Immature natural killer cell (primary cell): ENCODE results near the gene USP37. TPM values are rescaled to one million over a fixed set of nuclear protein-coding genes. Genes with fewer than 3 reads are reported as not detected.
A peak's percentile ranks its signal among the peaks of the same experiment; 100 is the strongest.

Source experiments
- DNase-seq, 3 donors: peaks; one replicate each; pipeline ENCODE4 v3.0.0; 2022; ENCODE audit warnings: mixed read lengths in 1 of 3
- H3K27ac Mint-ChIP-seq, 6 donors: one replicate each; pipeline ENCODE4 v1.8.0; 2020; ENCODE audit warnings: mixed read lengths in 6 of 6, mild to moderate bottlenecking in 5 of 6, inconsistent platforms in 4 of 6, moderate library complexity in 3 of 6
- H3K27me3 Mint-ChIP-seq, 3 donors: one replicate each; pipeline ENCODE4 v1.8.0; 2020 to 2021; ENCODE audit warnings: low read depth in 3 of 3, mild to moderate bottlenecking in 3 of 3, mixed read lengths in 3 of 3, moderate library complexity in 3 of 3, inconsistent platforms in 1 of 3
- H3K36me3 Mint-ChIP-seq, 3 donors: one replicate each; pipeline ENCODE4 v1.8.0; 2020; ENCODE audit warnings: mixed read lengths in 3 of 3, inconsistent platforms in 2 of 3, mild to moderate bottlenecking in 2 of 3
- H3K4me1 Mint-ChIP-seq, 2 donors: one replicate each; pipeline ENCODE4 v1.8.0; 2020; ENCODE audit warnings: inconsistent platforms in 2 of 2, mild to moderate bottlenecking in 2 of 2, mixed read lengths in 2 of 2, moderate library complexity in 1 of 2
- H3K4me3 Mint-ChIP-seq, 5 donors: one replicate each; pipeline ENCODE4 v1.8.0; 2020; ENCODE audit warnings: mild to moderate bottlenecking in 5 of 5, mixed read lengths in 5 of 5, inconsistent platforms in 3 of 5, moderate library complexity in 3 of 5
- H3K9me3 Mint-ChIP-seq, 6 donors: one replicate each; pipeline ENCODE4 v1.8.0; 2020; ENCODE audit warnings: mild to moderate bottlenecking in 6 of 6, mixed read lengths in 6 of 6, inconsistent platforms in 4 of 6, moderate library complexity in 3 of 6
- polyA plus RNA-seq, 3 donors: library from polyadenylated mRNA; unstranded; fragments of 300-500 nt; fragmentation: Illumina TruSeq; gene quantifications; one replicate each; pipeline ENCODE4 v1.2.3, GENCODE V29; 2021

The USP37 gene
- polyA plus RNA-seq, 3 donors from 2014 or later: 4.3 to 7.7 (median 6.1) TPM

GRCh38 chr2:218405746-218406208 is 162.4 kb downstream of the USP37 start:
- no peak for DNase-seq
- H3K27me3 Mint-ChIP-seq: peaks cover 7 to 26% (median 25%) of the 10 kb centered on the region in 3 donors
- no peaks in the 10 kb centered on the region for H3K9me3 Mint-ChIP-seq
- peaks cover 0 to 10% (median 4%) of the 10 kb centered on the region in 3 donors for H3K36me3 Mint-ChIP-seq
- H3K27ac Mint-ChIP-seq: peak overlapping the region; percentile 92 to 95 (median 94)
- H3K4me3 Mint-ChIP-seq: peak overlapping the region; percentile 79 to 85 (median 81)
- peaks cover 59% of the 10 kb centered on the region in 2 donors for H3K4me1 Mint-ChIP-seq

- no peaks in the 10 kb centered on the region for H3K9me3 Mint-ChIP-seq
Observed at GRCh38 chr2:218405086-218405745, 162.9 kb downstream of the USP37 start.

GRCh38 chr2:218404351-218405085 is 163.6 kb downstream of the USP37 start:
- Mint-ChIP-seq H3K4me3 (peak overlapping the region in 2 of 5 donors; percentile 52 to 79), H3K9me3 (no peaks in the 10 kb centered on the region), H3K36me3 (peaks cover 0 to 10% (median 4%) of the 10 kb centered on the region in 3 donors), H3K4me1 (peaks cover 59% of the 10 kb centered on the region in 2 donors), H3K27me3 (peaks cover 9 to 29% (median 26%) of the 10 kb centered on the region in 3 donors), H3K27ac (peak overlapping the region; percentile 92 to 95 (median 94))
- no peak for DNase-seq

More at GRCh38 chr2:218405086-218405745, 162.9 kb downstream of the USP37 start:
- Mint-ChIP-seq H3K4me3 (peak overlapping the region; percentile 79 to 85 (median 81)), H3K27me3 (peaks cover 7 to 26% (median 26%) of the 10 kb centered on the region in 3 donors), H3K27ac (peak overlapping the region; percentile 92 to 95 (median 94)), H3K36me3 (peaks cover 0 to 10% (median 4%) of the 10 kb centered on the region in 3 donors), H3K4me1 (peaks cover 59% of the 10 kb centered on the region in 2 donors)
- DNase-seq: no peak

- peaks cover 59% of the 10 kb centered on the region in 2 donors for H3K4me1 Mint-ChIP-seq
- H3K9me3 Mint-ChIP-seq: no peaks in the 10 kb centered on the region
- peak overlapping the region in 4 of 5 donors; percentile 33 to 52 (median 42) for H3K4me3 Mint-ChIP-seq
- no peak for DNase-seq
- H3K27me3 Mint-ChIP-seq: peaks cover 15 to 34% (median 26%) of the 10 kb centered on the region in 3 donors
- peak overlapping the region; percentile 51 to 94 (median 80) for H3K27ac Mint-ChIP-seq
- H3K36me3 Mint-ChIP-seq: peaks cover 0 to 10% (median 4%) of the 10 kb centered on the region in 3 donors
Observed at GRCh38 chr2:218403810-218404209, 164.3 kb downstream of the USP37 start.

- no peaks in the 10 kb centered on the region for H3K9me3 Mint-ChIP-seq
- H3K36me3 Mint-ChIP-seq: peaks cover 0 to 10% (median 4%) of the 10 kb centered on the region in 3 donors
- peak overlapping the region in 4 of 6 donors; percentile 32 to 94 (median 74) for H3K27ac Mint-ChIP-seq
- DNase-seq: no peak
- peaks cover 54 to 57% of the 10 kb centered on the region in 2 donors for H3K4me1 Mint-ChIP-seq
- H3K4me3 Mint-ChIP-seq: peak overlapping the region in 4 of 5 donors; percentile 10 to 44 (median 36)
- peaks cover 21 to 36% (median 27%) of the 10 kb centered on the region in 3 donors for H3K27me3 Mint-ChIP-seq
Observed at GRCh38 chr2:218402911-218403411, 165.2 kb downstream of the USP37 start.

- no peaks in the 10 kb centered on the region for H3K9me3 Mint-ChIP-seq
- DNase-seq: no peak
- H3K36me3 Mint-ChIP-seq: peaks cover 0 to 10% (median 4%) of the 10 kb centered on the region in 3 donors
- H3K27me3 Mint-ChIP-seq: peaks cover 25 to 37% (median 28%) of the 10 kb centered on the region in 3 donors
- peak overlapping the region in 3 of 6 donors; percentile 31 to 64 (median 43) for H3K27ac Mint-ChIP-seq
- peak overlapping the region in 4 of 5 donors; percentile 23 to 50 (median 36) for H3K4me3 Mint-ChIP-seq
- peaks cover 54 to 58% of the 10 kb centered on the region in 2 donors for H3K4me1 Mint-ChIP-seq
Observed at GRCh38 chr2:218402491-218402901, 165.7 kb downstream of the USP37 start.

GRCh38 chr2:218401890-218402289 is 166.3 kb downstream of the USP37 start:
- Mint-ChIP-seq H3K9me3 (no peaks in the 10 kb centered on the region), H3K4me1 (peaks cover 54 to 58% of the 10 kb centered on the region in 2 donors), H3K36me3 (peaks cover 0 to 10% (median 4%) of the 10 kb centered on the region in 3 donors)

GRCh38 chr2:218400930-218401881 is 166.9 kb downstream of the USP37 start:
- Mint-ChIP-seq H3K27ac (peak overlapping the region; percentile 34 to 94 (median 62)), H3K4me3 (peak overlapping the region; percentile 75 to 95 (median 94)), H3K9me3 (no peaks in the 10 kb centered on the region), H3K4me1 (peaks cover 56 to 59% of the 10 kb centered on the region in 2 donors), H3K27me3 (peaks cover 27 to 38% (median 29%) of the 10 kb centered on the region in 3 donors), H3K36me3 (peaks cover 0 to 10% (median 4%) of the 10 kb centered on the region in 3 donors)
- no peak for DNase-seq

More at GRCh38 chr2:218401890-218402289, 166.3 kb downstream of the USP37 start:
- Mint-ChIP-seq H3K27ac (peak overlapping the region in 4 of 6 donors; percentile 37 to 94 (median 72)), H3K27me3 (peaks cover 25 to 36% (median 27%) of the 10 kb centered on the region in 3 donors), H3K4me3 (peak overlapping the region; percentile 75 to 95 (median 94))
- DNase-seq: no peak

Other genes with a start within 250 kb of the USP37 start
- under 1 TPM in 1 of 3 donors, not detected in 2; 0.08 TPM for gene CATIP, start 211.5 kb downstream of the USP37 start, polyA plus RNA-seq
- 1 to 10 TPM in 2 of 3 donors, under 1 TPM in 1; 0.66 to 1.8 (median 1.2) TPM for gene SLC11A1, start 186.1 kb downstream of the USP37 start, polyA plus RNA-seq
- 10 to 100 TPM; 43.7 to 78.5 (median 61.8) TPM for gene CTDSP1, start 168.5 kb downstream of the USP37 start, polyA plus RNA-seq
- gene VIL1, start 149.2 kb downstream of the USP37 start, polyA plus RNA-seq: under 1 TPM in 2 of 3 donors, not detected in 1; 0.47 to 0.63 TPM
- 10 to 100 TPM; 17.7 to 22.3 (median 19.9) TPM for gene CNOT9, start 488 bp upstream of the USP37 start, polyA plus RNA-seq
- gene PLCD4, start 39.5 kb upstream of the USP37 start, polyA plus RNA-seq: under 1 TPM in 1 of 3 donors, not detected in 2; 0.71 TPM
- 10 to 100 TPM in 1 of 3 donors, 1 to 10 TPM in 1, not detected in 1; 2.8 to 18.2 TPM for gene ZNF142, start 91.3 kb upstream of the USP37 start, polyA plus RNA-seq
- 10 to 100 TPM; 15.7 to 25.3 (median 16.8) TPM for gene BCS1L, start 91.3 kb upstream of the USP37 start, polyA plus RNA-seq
- gene RNF25, start 103.7 kb upstream of the USP37 start, polyA plus RNA-seq: 10 to 100 TPM in 2 of 3 donors, 1 to 10 TPM in 1; 7.7 to 16.7 (median 16.3) TPM
- 1 to 10 TPM; 3.0 to 3.9 (median 3.9) TPM for gene STK36, start 103.7 kb upstream of the USP37 start, polyA plus RNA-seq
- gene TTLL4, start 142.5 kb upstream of the USP37 start, polyA plus RNA-seq: 1 to 10 TPM in 2 of 3 donors, under 1 TPM in 1; 0.14 to 5.4 (median 3.8) TPM
- gene CYP27A1, start 213.8 kb upstream of the USP37 start, polyA plus RNA-seq: under 1 TPM in 2 of 3 donors, not detected in 1; 0.34 to 0.60 TPM